Femur (tissue), 1 donor: Measurements from ENCODE around the gene ZNF655.
"Not testable (repeated sequence)": the region's sequence is repeated elsewhere in the genome, so short reads cannot be mapped to it uniquely, and the experiment has no call there.

Source experiments
- DNase-seq: peaks from one replicate; pipeline ENCODE4 v3.0.0-alpha.2; 2017

Gene ZNF655

GRCh38 chr7:99561737-99562051 lies 3.3 kb downstream of the ZNF655 start:
- no peak for DNase-seq

GRCh38 chr7:99562114-99562784 lies 3.8 kb downstream of the ZNF655 start:
- DNase-seq: no peak

DNA sequence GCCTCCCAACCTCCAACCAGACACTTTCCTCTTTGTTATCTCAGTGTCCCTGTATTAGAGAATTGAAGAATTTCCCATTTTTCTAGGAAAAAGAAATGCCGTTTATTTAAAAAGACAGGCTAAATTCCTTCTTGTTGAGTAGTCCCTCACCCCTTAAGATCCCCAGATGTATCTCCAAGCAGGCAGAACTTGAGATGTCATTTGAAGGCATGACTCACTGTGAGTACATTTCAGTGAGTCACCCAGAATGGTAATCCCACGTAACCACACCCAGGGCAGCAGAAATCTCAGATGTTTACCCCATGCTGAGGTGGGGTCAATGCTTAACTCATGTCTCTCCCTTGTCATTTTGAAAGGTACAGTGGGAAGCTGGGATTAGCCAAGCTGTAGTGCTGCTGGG lies 4.4 kb downstream of the ZNF655 start:
- DNase-seq: no peak

GRCh38 chr7:99563650-99564049 lies 5.2 kb downstream of the ZNF655 start:
- DNase-seq: no peak

DNA sequence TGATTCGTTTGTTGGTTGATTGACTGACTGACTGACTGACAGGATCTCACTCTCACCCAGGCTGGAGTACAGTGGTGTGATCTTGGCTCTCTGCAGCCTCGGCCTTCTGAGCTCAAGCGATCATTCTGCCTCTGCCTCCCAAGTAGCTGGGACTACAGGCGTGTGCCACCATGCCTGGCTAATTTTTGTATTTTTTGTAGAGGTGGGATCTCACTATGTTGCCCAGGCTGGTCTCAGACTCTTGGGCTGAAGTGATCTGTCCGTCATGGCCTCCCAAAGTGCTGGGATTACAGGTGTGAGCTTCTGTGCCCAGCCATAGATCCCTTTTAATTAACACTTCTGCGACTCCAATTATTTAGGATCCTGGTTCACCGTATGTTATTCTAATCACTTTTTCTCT lies 10.3 kb downstream of the ZNF655 start:
- not testable (repeated sequence) for DNase-seq

DNA sequence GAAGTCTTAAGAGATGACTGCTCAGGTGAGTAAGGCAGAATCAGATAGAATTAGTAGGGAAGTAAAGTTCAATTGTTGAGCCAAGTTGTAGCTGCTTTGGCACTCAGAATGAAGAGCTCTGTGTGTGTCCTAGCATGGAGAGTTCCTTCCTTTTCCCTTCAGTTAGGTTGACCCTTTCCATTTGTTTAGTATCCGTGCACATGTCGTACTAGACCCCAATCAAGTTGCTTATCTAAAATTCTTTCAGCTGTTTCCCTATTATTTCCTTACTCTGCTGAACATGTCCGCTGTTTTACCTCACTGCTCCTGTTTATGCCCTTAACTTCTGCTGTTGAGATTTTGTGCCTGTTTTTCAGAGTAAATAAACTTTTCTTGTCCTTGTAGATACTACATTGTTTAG lies 13.3 kb downstream of the ZNF655 start:
- no peak for DNase-seq

GRCh38 chr7:99573257-99573656 lies 14.8 kb downstream of the ZNF655 start:
- DNase-seq: no peak

GRCh38 chr7:99576251-99576650 lies 17.8 kb downstream of the ZNF655 start:
- DNase-seq: no peak

DNA sequence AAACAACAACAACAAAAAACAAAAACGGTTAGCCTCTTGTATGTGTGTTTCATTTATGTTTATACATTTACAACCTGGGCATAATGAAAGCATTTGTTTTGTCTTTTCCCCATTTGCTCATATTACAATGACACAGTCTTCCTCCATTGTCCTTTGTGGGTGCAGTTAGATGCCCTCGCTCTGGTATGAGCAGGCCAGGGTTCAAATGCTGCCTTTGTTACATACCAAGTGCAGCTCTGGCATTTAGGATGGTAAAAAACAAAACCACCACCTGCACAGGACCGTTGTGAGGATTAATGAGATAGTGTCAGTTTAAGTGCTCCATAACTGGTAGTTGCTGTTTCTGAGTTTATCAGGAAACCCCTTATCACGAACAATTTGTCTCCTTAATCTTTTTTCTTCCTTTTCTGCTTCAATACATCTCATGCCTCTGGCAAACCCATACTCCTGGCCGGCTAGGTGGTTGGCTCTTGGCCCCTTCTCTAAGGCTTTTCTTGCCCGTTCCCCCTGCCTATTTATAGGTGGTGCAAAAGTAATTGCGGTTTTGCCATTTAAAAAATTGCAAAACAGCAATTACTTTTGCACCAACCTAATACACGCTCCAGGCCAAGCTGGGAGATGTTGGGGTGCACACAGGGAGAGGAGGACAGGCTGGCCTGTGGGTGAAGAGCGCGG lies 21.0 kb downstream of the ZNF655 start:
- DNase-seq: no peak

DNA sequence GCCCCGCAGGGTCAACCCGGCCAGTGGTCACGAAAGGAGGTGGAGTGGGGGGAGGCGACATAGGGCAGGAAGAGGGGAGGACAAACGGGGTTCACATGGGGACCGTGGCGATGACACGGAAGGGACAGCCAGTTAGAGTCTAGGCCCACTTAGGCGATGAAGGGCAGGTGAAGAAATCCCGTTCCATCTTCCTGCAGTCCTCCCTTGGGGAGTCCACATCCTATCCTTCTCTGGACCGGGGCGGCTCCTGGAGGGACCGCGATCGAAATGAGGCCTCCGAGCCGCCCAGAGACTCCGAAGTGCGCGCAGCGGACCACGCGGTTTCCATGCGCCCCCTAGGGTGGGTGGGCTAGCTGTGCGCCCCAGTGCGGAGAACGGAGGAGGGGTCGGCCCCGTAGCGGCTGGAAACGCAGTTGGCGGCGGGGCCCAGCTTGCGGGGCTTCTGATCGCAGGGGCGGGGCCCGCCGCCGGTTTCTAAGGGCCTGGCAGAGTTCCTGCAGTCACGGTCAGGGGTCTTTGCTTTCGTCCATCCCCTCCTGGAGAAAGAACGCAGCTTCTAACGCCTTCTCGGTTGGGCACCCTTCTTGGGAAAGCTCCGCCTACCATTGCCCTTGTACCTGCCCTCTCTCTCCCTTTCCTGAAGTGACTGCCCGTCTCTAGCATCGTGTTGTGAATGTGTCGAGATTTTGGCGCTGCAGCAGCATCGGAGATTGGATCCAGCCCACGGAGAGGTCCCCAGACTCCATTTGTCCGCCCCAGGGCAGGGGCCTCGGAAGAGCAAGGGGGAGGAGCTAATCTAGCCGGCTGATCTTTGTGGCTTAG lies 21.7 kb downstream of the ZNF655 start:
- DNase-seq: peak; percentile 63

GRCh38 chr7:99580778-99581332 lies 22.4 kb downstream of the ZNF655 start:
- DNase-seq: not testable (repeated sequence)

DNA sequence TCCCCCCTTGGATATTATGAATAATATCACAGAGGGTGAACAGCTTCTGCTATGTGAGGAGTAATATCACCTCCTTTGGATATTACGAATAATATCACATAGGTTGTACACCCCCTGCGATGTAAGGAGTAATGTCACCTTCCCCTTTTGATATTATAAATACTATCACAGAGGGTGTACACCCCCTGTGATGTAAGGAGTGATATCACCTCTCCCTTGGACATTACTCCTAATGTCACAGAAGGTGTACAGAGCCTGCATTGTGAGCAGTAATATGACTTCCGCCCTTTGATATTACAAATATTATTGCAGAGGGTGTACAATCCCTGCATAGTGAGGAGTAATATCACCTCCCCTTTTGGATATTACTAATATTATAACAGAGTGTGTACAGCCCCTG lies 30.4 kb downstream of the ZNF655 start:
- no peak for DNase-seq

DNA sequence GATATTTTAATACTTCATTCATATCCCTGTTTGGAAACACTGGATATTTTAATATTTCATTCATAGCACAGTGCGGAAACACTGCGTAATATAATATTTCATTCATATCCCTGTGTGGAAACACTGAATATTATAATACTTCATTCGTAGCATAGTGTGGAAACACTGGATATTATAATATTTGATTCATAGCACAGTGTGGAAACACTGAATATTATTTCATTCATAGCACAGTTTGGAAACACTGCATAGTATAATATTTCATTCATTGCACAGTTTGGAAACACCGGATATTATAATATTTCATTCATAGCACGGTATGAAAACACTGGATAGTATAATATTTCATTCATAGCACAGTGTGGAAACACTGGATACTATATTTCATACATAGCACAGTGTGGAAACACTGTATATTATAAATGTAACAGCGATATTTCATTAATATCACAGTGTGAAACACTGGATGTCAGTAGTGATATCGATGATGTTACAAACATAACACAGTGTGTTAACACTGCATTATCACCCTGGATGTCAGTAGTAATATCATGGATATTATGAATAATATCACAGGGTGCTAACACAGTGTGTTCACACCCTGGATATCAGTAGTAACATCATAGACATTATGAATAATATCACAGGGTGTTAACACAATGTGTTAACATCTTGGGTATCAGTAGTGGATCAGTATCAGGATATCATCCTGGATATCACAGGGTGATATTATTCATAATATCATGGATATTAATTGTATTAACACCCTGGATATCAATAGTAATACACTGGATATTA lies 36.7 kb downstream of the ZNF655 start:
- DNase-seq: no peak

DNA sequence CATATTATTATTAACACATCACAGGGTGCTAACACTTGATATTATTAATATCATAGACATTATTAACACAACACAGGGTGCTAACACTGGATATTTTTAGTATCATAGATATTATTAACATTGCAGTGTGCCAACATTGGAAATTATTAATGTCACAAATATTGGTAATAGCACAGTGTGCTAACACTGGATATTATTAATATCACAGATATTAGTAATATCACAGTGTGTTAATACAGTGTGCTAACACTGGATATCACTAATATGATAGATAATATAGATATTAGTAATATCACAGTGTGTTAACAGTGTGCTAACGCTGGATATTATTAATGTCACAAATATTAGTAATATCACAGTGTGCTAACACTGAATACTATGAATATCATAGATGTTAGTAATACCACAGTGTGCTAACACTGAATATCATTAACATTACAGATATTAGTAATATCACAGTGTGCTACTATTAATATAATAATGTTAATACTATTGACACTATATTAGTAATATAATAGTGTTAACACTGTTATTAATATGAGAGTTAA lies 38.0 kb downstream of the ZNF655 start:
- DNase-seq: no peak

- DNase-seq: no peak
These were observed 39.5 kb downstream of the ZNF655 start, which contains the start of gene TMEM225B for GRCh38 chr7:99597762-99598501. TSS of gene TMEM225B (plus strand) at chr7:99598267. CDS start at chr7:99604389, 6,122 bp downstream.

- DNase-seq: no peak
These were observed 41.4 kb downstream of the ZNF655 start for GRCh38 chr7:99599836-99600235.

DNA sequence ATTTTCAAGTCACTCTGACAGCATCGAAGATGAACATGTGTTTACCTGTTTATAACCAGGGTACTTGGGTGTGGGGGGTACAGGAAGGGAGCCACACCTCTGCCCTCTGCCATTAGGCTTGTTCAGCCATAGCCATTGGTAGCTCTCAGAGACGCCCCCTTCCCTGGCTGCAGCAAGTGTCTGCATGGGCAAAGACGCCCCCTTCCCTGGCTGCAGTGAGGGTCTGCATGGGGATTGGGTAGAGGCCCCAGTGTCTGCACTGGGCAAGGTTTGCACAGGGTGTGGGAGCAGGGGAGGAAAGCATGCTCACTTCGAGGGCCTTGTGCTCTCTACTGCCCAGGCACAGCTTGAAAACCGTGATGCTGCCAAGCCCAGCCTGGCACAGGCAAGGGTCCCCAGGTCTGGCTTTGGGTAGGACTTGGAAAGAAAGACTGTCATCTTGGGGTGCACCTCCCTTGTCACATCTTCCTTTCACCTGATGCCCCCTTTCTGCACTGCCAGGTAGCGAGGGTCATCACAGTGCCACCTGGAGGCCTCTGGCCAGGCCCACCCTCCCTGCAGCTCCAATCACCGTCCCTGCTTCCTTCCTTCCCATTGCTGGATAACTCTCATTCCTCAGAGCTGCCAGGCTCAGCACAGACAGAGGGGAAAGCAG lies 43.3 kb downstream of the ZNF655 start:
- DNase-seq: no peak

DNA sequence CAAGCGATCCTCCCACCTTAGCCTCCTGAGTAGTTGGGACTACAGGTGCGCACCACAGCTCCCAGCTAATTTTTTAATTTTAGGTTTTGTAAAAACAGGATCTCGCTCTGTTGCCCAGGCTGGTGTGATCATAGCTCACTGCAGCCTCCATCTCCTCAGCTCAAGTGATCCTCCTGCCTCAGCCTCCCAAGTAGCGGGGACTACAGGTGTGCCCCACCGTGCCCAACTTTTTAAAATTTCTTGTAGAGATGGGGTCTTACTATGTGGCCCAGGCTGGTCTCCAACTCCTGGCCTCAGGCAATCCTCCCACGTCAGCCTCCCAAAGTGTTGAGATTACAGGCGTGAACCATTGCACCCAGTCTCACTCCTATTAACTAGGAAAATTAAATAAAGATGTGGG lies 47.1 kb downstream of the ZNF655 start:
- DNase-seq: no peak

- DNase-seq: no peak
These were observed 48.1 kb downstream of the ZNF655 start for GRCh38 chr7:99606531-99606930.

GRCh38 chr7:99607548-99607947 lies 49.1 kb downstream of the ZNF655 start:
- DNase-seq: no peak

- no peak for DNase-seq
These were observed 56.1 kb downstream of the ZNF655 start for GRCh38 chr7:99614495-99614894.
